GM19328 (cell line): ENCODE results near the gene SPACA4.
"Not testable (repeated sequence)": the region's sequence is repeated elsewhere in the genome, so short reads cannot be mapped to it uniquely, and the experiment has no call there.

Experiments
- ATAC-seq: cut with Tn5 transposase; IDR thresholded peaks from one replicate; pipeline ENCODE4 v1.9.1; 2021; ENCODE audit warnings: mild to moderate bottlenecking, moderate library complexity; ENCODE audit not compliant: unreplicated experiment

The SPACA4 gene

GRCh38 chr19:48606463-48607358 lies at the start of gene SPACA4:
TSS of gene SPACA4 (plus strand) at chr19:48606742. CDS start at chr19:48606979, 237 bp downstream.
- ATAC-seq: no peak

GRCh38 chr19:48556825-48557224 lies 49.7 kb upstream of the SPACA4 start:
- ATAC-seq: no peak

- no peak for ATAC-seq
Measured at GRCh38 chr19:48558018-48558684, 48.4 kb upstream of the SPACA4 start.

- ATAC-seq: no peak
Measured at GRCh38 chr19:48560095-48560530, 46.4 kb upstream of the SPACA4 start.

- no peak for ATAC-seq
Measured at GRCh38 chr19:48561412-48561811, 45.1 kb upstream of the SPACA4 start.

GRCh38 chr19:48565090-48565489 lies 41.5 kb upstream of the SPACA4 start:
- ATAC-seq: no peak

GRCh38 chr19:48568345-48568886 lies 38.1 kb upstream of the SPACA4 start:
- no peak for ATAC-seq

GRCh38 chr19:48569814-48570213 lies 36.7 kb upstream of the SPACA4 start:
- ATAC-seq: no peak

- ATAC-seq: no peak
Measured at GRCh38 chr19:48571378-48572162, 35.0 kb upstream of the SPACA4 start.

- ATAC-seq: no peak
Measured at GRCh38 chr19:48573163-48573505, 33.4 kb upstream of the SPACA4 start.

GRCh38 chr19:48575931-48576622 lies 30.5 kb upstream of the SPACA4 start:
- no peak for ATAC-seq

GRCh38 chr19:48577908-48578307 lies 28.6 kb upstream of the SPACA4 start:
- not testable (repeated sequence) for ATAC-seq

- no peak for ATAC-seq
Measured at GRCh38 chr19:48578891-48579290, 27.7 kb upstream of the SPACA4 start.

- no peak for ATAC-seq
Measured at GRCh38 chr19:48582168-48582567, 24.4 kb upstream of the SPACA4 start.

- ATAC-seq: no peak
Measured at GRCh38 chr19:48587387-48587786, 19.2 kb upstream of the SPACA4 start.

GRCh38 chr19:48588670-48589401 lies 17.7 kb upstream of the SPACA4 start:
- ATAC-seq: no peak

GRCh38 chr19:48591021-48591420 lies 15.5 kb upstream of the SPACA4 start:
- no peak for ATAC-seq

GRCh38 chr19:48595171-48595570 lies 11.4 kb upstream of the SPACA4 start:
- no peak for ATAC-seq

GRCh38 chr19:48595833-48596232 lies 10.7 kb upstream of the SPACA4 start:
- ATAC-seq: no peak

GRCh38 chr19:48596237-48596636 lies 10.3 kb upstream of the SPACA4 start:
- ATAC-seq: no peak
